ENCODE results near the gene CCDC190. TPM values are rescaled to one million over a fixed set of nuclear protein-coding genes. Genes with fewer than 3 reads are reported as not detected.

The CCDC190 gene
- total and polyA plus RNA-seq, 12 donors, result not detected

DNA sequence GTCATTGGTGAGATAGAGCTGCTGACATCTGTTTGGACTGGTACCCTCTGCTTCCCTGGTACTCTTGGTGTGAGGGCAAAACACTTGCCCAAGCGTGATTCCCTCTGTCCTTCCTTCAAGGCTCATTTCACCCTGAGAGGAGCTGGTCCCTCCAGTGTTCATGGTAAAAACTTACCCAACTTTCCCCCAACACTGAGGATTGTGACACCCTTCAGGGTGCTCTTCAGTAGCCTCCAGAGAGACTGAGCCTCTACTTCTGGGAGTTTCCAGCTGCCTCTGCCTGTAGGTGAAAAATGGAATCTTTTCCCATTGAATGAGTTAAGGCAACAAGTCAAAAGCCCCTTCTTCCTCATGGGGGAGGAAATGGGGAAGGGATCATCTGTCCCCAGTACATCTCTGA lies 9.6 kb downstream of the CCDC190 start:
- 80 to 100% (median 90%) methylated on average over 1 of the region's 1 CpG for WGBS, 4 donors
- intact Hi-C loops (cut with DNase I), result loop anchor here in 1 of 2 donors (10.0 kb wide), 1 partner anchor 463 kb away; no protein-coding TSS in a partner anchor

GRCh38 chr1:162849711-162850110 lies 11.3 kb downstream of the CCDC190 start:
- Histone ChIP-seq H3K36me3 (replicated peaks in 1 of 2) (no peaks in the 10 kb centered on the region), H3K4me1 (replicated peaks in 1 of 2) (no peaks in the 10 kb centered on the region), H3K27me3 (no peaks in the 10 kb centered on the region), H3K27ac (no peak overlapping the region), H3K9me3 (replicated peaks in 1 of 3) (no peaks in the 10 kb centered on the region), H3K4me3 (no peak overlapping the region)
- 74 to 87% (median 78%) methylated on average over 2 of the region's 2 CpGs for WGBS, 4 donors
- DNase-seq, result no peak
- intact Hi-C loops (cut with DNase I), result loop anchor here in 1 of 2 donors (10.0 kb wide), 1 partner anchor 465 kb away; no protein-coding TSS in a partner anchor
- TF ChIP-seq, protein P1, sequence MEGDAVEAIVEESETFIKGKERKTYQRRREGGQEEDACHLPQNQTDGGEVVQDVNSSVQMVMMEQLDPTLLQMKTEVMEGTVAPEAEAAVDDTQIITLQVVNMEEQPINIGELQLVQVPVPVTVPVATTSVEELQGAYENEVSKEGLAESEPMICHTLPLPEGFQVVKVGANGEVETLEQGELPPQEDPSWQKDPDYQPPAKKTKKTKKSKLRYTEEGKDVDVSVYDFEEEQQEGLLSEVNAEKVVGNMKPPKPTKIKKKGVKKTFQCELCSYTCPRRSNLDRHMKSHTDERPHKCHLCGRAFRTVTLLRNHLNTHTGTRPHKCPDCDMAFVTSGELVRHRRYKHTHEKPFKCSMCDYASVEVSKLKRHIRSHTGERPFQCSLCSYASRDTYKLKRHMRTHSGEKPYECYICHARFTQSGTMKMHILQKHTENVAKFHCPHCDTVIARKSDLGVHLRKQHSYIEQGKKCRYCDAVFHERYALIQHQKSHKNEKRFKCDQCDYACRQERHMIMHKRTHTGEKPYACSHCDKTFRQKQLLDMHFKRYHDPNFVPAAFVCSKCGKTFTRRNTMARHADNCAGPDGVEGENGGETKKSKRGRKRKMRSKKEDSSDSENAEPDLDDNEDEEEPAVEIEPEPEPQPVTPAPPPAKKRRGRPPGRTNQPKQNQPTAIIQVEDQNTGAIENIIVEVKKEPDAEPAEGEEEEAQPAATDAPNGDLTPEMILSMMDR (IDR thresholded peaks at IDR 0.05), result no peak
- TF ChIP-seq POLR2A (IDR thresholded peaks at IDR 0.05), result no peak

More for the DNA sequence above, 9.6 kb downstream of the CCDC190 start:
- no peak for TF ChIP-seq POLR2A (IDR thresholded peaks at IDR 0.05)
- TF ChIP-seq, protein P1 (IDR thresholded peaks at IDR 0.05), result no peak
- H3K27me3 ChIP-seq, result no peaks in the 10 kb centered on the region
- H3K9me3 ChIP-seq (replicated peaks in 1 of 3), result no peaks in the 10 kb centered on the region
- no peaks in the 10 kb centered on the region for H3K4me1 ChIP-seq (replicated peaks in 1 of 2)
- DNase-seq, result no peak
- no peak overlapping the region for H3K27ac ChIP-seq
- no peak overlapping the region for H3K4me3 ChIP-seq
- H3K36me3 ChIP-seq (replicated peaks in 1 of 2), result no peaks in the 10 kb centered on the region

- Histone ChIP-seq H3K27ac (no peak overlapping the region), H3K9me3 (replicated peaks in 1 of 3) (no peaks in the 10 kb centered on the region), H3K27me3 (no peaks in the 10 kb centered on the region), H3K4me3 (no peak overlapping the region), H3K36me3 (replicated peaks in 1 of 2) (no peaks in the 10 kb centered on the region), H3K4me1 (replicated peaks in 1 of 2) (no peaks in the 10 kb centered on the region)
- peak; percentile 71 to 93 (median 84) for DNase-seq
- intact Hi-C loops (cut with DNase I), result no loop called here
- WGBS, 4 donors, result 7 to 10% (median 8%) methylated on average over 3 of the region's 3 CpGs
- TF ChIP-seq POLR2A (IDR thresholded peaks at IDR 0.05), result no peak
- TF ChIP-seq, protein P1 (IDR thresholded peaks at IDR 0.05), result peak; percentile 76 to 98 (median 82)
Measured at GRCh38 chr1:162847839-162848453, 13.0 kb downstream of the CCDC190 start.

DNA sequence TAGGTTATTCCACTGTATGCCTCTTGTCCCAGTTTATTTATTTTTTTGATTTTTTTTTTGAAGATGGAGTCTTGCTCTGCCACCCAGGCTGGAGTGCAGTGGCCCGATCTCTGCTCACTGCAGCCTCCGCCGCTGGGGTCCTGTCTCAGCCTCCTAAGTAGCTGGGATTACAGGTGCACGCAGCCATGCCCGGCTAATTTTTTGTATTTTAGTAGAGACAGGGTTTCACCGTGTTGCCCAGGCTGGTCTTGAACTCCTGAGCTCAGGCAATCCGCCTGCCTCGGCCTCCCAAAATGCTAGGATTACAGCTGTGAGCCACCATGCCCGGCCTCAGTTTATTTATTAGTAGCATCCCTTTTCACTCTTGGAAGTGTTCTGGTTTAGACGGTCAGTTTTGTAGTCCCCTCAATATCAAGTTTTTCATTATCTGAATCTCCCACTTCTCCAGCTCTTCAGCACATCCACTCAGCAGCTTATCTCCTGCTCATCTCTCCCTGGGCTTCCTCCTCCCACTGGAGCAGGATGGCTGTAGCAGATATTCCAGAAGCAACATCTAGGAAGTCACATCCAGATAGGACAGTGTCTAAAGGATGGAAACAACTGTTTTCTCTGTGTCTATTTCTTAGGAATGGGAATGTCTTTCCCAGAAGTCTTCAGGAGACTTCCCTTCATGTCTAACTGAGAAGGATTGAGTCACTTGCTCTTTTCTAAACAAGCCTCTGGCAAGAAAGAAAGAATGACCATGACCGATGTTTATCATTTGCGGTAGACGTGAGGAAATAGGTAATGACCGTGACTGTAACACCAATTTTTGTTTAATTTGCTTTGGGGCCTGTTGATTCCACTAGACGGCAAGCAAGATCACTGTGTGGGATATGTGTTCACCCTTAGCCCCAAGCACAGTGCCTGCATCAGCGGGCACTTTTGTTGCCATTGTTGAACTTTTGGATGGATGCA lies 14.4 kb downstream of the CCDC190 start:
- Histone ChIP-seq H3K36me3 (replicated peaks in 1 of 2) (no peaks in the 10 kb centered on the region), H3K27me3 (no peaks in the 10 kb centered on the region), H3K9me3 (replicated peaks in 1 of 3) (no peaks in the 10 kb centered on the region), H3K27ac (no peak overlapping the region), H3K4me3 (no peak overlapping the region), H3K4me1 (replicated peaks in 1 of 2) (no peaks in the 10 kb centered on the region)
- TF ChIP-seq, protein P1 (IDR thresholded peaks at IDR 0.05), result no peak
- TF ChIP-seq POLR2A (IDR thresholded peaks at IDR 0.05), result no peak
- intact Hi-C loops (cut with DNase I), result no loop called here
- DNase-seq, result no peak
- 84 to 86% (median 85%) methylated on average over 16 of the region's 16 CpGs for WGBS, 4 donors

All from adrenal gland (tissue), 12 donors.